GM23338 (cell line): ENCODE data around the gene LOXL3.

Experiments
- EZH2 ChIP-seq: fragments of 200-600 bp; sonication (generic); IDR thresholded peaks from one replicate; pipeline ENCODE4 v1.8.0; 2017; ENCODE audit warnings: antibody characterized with exemption, mild to moderate bottlenecking, low read depth; ENCODE audit not compliant: unreplicated experiment
- EZH2phosphoT487 ChIP-seq: fragments of 200-600 bp; sonication (generic); IDR thresholded peaks from one replicate; pipeline ENCODE4 v1.8.1; 2018; ENCODE audit warnings: antibody characterized with exemption; ENCODE audit not compliant: unreplicated experiment
- POLR2AphosphoS5 ChIP-seq: IDR thresholded peaks from 2 replicates; pipeline ENCODE4 v1.6.1; 2016; ENCODE audit warnings: antibody characterized with exemption, low read depth
- STAT1 ChIP-seq: IDR thresholded peaks from one replicate; pipeline ENCODE4 v1.6.1; 2016; ENCODE audit warnings: antibody characterized with exemption; ENCODE audit not compliant: unreplicated experiment
- TF ChIP-seq, protein P1 (sequence below), 2 experiments: fragments of 200-600 bp in 1 of 2; sonication (generic) in 1 of 2; conservative IDR thresholded peaks; 2 replicates each; pipeline versions ENCODE4 v1.5.1 to v1.6.1; 2016 to 2017; ENCODE audit warnings: antibody characterized with exemption in 2 of 2, low read depth in 2 of 2, mild to moderate bottlenecking in 2 of 2, moderate library complexity in 1 of 2
- TF ChIP-seq, protein P2 (sequence below): IDR thresholded peaks from one replicate; pipeline ENCODE4 v1.6.1; 2018; ENCODE audit warnings: antibody characterized with exemption; ENCODE audit not compliant: unreplicated experiment

DNA sequence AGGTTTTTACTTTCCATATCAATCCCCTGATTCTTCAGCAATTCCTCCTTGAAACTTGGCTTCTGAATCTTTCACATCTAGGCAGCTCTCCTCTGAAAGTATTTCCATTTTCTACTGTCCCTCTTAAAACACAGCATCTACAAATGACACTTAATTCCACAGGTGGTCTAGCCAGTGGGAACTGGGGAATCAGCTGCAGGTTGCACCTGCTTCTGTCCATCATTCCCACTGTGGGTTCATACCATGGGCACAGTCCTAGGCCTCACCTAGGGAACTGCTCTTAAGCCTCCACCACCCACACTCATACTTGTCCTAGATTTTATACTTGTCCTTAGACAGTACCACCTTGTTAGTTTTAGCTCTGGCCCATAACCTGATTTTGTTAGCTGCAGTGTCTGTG, 2.2 kb downstream of the LOXL3 start:
- TF ChIP-seq, protein P1, sequence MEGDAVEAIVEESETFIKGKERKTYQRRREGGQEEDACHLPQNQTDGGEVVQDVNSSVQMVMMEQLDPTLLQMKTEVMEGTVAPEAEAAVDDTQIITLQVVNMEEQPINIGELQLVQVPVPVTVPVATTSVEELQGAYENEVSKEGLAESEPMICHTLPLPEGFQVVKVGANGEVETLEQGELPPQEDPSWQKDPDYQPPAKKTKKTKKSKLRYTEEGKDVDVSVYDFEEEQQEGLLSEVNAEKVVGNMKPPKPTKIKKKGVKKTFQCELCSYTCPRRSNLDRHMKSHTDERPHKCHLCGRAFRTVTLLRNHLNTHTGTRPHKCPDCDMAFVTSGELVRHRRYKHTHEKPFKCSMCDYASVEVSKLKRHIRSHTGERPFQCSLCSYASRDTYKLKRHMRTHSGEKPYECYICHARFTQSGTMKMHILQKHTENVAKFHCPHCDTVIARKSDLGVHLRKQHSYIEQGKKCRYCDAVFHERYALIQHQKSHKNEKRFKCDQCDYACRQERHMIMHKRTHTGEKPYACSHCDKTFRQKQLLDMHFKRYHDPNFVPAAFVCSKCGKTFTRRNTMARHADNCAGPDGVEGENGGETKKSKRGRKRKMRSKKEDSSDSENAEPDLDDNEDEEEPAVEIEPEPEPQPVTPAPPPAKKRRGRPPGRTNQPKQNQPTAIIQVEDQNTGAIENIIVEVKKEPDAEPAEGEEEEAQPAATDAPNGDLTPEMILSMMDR (conservative IDR thresholded peaks at IDR 0.05; ENCODE audit: low read depth in 2 of 2) = no peak
- TF ChIP-seq EZH2phosphoT487 = no peak
- no peak for TF ChIP-seq POLR2AphosphoS5
- TF ChIP-seq EZH2 = no peak
- no peak for TF ChIP-seq STAT1
- TF ChIP-seq, protein P2, sequence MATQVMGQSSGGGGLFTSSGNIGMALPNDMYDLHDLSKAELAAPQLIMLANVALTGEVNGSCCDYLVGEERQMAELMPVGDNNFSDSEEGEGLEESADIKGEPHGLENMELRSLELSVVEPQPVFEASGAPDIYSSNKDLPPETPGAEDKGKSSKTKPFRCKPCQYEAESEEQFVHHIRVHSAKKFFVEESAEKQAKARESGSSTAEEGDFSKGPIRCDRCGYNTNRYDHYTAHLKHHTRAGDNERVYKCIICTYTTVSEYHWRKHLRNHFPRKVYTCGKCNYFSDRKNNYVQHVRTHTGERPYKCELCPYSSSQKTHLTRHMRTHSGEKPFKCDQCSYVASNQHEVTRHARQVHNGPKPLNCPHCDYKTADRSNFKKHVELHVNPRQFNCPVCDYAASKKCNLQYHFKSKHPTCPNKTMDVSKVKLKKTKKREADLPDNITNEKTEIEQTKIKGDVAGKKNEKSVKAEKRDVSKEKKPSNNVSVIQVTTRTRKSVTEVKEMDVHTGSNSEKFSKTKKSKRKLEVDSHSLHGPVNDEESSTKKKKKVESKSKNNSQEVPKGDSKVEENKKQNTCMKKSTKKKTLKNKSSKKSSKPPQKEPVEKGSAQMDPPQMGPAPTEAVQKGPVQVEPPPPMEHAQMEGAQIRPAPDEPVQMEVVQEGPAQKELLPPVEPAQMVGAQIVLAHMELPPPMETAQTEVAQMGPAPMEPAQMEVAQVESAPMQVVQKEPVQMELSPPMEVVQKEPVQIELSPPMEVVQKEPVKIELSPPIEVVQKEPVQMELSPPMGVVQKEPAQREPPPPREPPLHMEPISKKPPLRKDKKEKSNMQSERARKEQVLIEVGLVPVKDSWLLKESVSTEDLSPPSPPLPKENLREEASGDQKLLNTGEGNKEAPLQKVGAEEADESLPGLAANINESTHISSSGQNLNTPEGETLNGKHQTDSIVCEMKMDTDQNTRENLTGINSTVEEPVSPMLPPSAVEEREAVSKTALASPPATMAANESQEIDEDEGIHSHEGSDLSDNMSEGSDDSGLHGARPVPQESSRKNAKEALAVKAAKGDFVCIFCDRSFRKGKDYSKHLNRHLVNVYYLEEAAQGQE = no peak
